Measurements from ENCODE around the gene SPCS1. TPM values are rescaled to one million over a fixed set of nuclear protein-coding genes. Genes with fewer than 3 reads are reported as not detected.

Gene SPCS1
- total RNA-seq, 1 experiment from 2014 or later: 81.1 TPM

DNA sequence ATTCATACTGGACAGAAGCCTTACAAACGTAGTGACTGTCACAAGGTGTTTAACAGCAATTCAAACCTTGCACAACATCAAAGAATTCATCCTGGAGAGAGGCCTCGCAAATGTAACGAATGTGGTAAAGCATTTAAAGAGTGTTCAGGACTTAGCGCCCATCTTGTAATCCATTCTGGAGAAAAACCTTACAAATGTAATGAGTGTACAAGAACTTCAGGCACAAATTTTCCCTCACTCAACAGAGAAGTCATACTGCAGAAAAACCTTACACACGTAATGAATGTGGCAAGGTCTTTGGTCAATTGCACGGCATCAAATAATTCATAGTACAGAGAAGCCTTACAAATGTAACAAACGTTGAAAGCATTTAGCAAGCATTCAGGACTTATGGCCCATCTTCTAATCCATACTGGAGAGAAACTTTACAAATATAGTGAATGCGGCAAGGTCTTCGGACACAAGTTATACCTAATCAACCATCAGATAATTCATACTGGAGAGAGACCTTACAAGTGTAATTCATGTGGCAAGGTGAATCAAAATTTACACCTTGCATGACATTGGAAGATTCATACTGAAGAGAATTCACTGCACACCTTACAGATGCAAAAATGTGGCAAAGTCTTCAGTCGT is 27.5 kb downstream of the SPCS1 start:
- BruUV-seq (replicated peaks): no TSS peak
- CTCF ChIA-PET: no interaction called here

GRCh38 chr3:52739730-52740129 is 33.8 kb downstream of the SPCS1 start:
- CTCF ChIA-PET: no interaction called here
- Histone ChIP-seq H3K4me3 (ENCODE audit: low read depth, low read length, poor library complexity, severe bottlenecking) (no peak overlapping the region), H3K4me1 (ENCODE audit: insufficient read depth, low read length, poor library complexity, severe bottlenecking) (no peaks in the 10 kb centered on the region), H3K27ac (ENCODE audit: low read depth, low read length, poor library complexity, severe bottlenecking) (no peak overlapping the region), H3K9me3 (ENCODE audit: low read depth, low read length, poor library complexity, severe bottlenecking) (no peaks in the 10 kb centered on the region), H3K36me3 (ENCODE audit: insufficient read depth, low read length, poor library complexity, severe bottlenecking) (peaks cover 9% of the 10 kb centered on the region), H3K27me3 (replicated peaks; ENCODE audit: insufficient read depth, low read depth, low read length, poor library complexity) (no peaks in the 10 kb centered on the region)
- POLR2A ChIA-PET (ENCODE audit: low non-redundant PET): no interaction called here
- DNase-seq (ENCODE audit: low spot score): no peak
- intact Hi-C loops (cut with micrococcal nuclease; ENCODE audit: unreplicated experiment): no loop called here
- TF ChIP-seq EZH2 (IDR thresholded peaks at IDR 0.05; ENCODE audit: borderline replicate concordance, low read depth, low read length, poor library complexity, severe bottlenecking) (no peak), CTCF (conservative IDR thresholded peaks at IDR 0.05; ENCODE audit: low read depth, low read length) (no peak)
- no TSS peak for BruUV-seq (replicated peaks)

More for the DNA sequence above, 27.5 kb downstream of the SPCS1 start:
- H3K36me3 ChIP-seq (ENCODE audit: insufficient read depth, low read length, poor library complexity, severe bottlenecking): peaks cover 3% of the 10 kb centered on the region
- TF ChIP-seq CTCF (conservative IDR thresholded peaks at IDR 0.05; ENCODE audit: low read depth, low read length) (no peak), EZH2 (IDR thresholded peaks at IDR 0.05; ENCODE audit: borderline replicate concordance, low read depth, low read length, poor library complexity, severe bottlenecking) (no peak)
- intact Hi-C loops (cut with micrococcal nuclease; ENCODE audit: unreplicated experiment): no loop called here
- no peak for DNase-seq (ENCODE audit: low spot score)
- no peak overlapping the region for H3K27ac ChIP-seq (ENCODE audit: low read depth, low read length, poor library complexity, severe bottlenecking)
- no peaks in the 10 kb centered on the region for H3K27me3 ChIP-seq (replicated peaks; ENCODE audit: insufficient read depth, low read depth, low read length, poor library complexity)
- no peaks in the 10 kb centered on the region for H3K9me3 ChIP-seq (ENCODE audit: low read depth, low read length, poor library complexity, severe bottlenecking)
- POLR2A ChIA-PET (ENCODE audit: low non-redundant PET): no interaction called here
- H3K4me3 ChIP-seq (ENCODE audit: low read depth, low read length, poor library complexity, severe bottlenecking): no peak overlapping the region
- H3K4me1 ChIP-seq (ENCODE audit: insufficient read depth, low read length, poor library complexity, severe bottlenecking): no peaks in the 10 kb centered on the region

DNA sequence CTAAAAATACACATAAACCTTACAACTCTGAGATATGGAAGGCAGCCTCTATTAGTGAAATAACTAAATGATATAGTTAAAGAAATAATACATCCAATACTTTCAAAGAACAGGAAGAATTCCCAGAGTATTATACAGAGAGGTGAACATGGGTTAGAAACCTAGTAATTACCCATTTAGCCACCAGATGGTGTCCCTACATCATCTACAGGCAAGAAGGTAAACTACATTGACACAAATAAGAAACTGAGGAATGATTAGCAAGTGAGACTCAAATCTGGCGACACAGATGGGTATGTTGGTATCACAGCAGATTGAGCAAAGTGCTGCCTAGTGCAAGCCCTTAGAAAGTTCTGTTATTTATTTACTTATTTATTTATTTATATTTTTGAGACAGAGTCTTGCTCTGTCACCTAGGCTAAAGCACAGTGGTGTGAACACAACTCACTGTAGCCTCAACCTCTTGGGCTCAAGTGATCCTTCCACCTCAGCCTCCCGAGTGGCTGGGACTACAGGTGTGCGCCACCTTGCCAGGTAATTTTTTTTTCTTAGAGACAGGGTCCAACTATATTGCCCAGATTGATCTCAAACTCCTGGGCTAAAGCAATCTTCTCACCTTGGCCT is 36.6 kb downstream of the SPCS1 start:
- no peaks in the 10 kb centered on the region for H3K9me3 ChIP-seq (ENCODE audit: low read depth, low read length, poor library complexity, severe bottlenecking)
- intact Hi-C loops (cut with micrococcal nuclease; ENCODE audit: unreplicated experiment): no loop called here
- no peak overlapping the region for H3K4me3 ChIP-seq (ENCODE audit: low read depth, low read length, poor library complexity, severe bottlenecking)
- DNase-seq (ENCODE audit: low spot score): peak; percentile 0
- no TSS peak for BruUV-seq (replicated peaks)
- TF ChIP-seq CTCF (conservative IDR thresholded peaks at IDR 0.05; ENCODE audit: low read depth, low read length) (peak; percentile 42; the same call in 1 of the 2 replicates), EZH2 (IDR thresholded peaks at IDR 0.05; ENCODE audit: borderline replicate concordance, low read depth, low read length, poor library complexity, severe bottlenecking) (no peak)
- no peaks in the 10 kb centered on the region for H3K27me3 ChIP-seq (replicated peaks; ENCODE audit: insufficient read depth, low read depth, low read length, poor library complexity)
- ChIA-PET POLR2A (ENCODE audit: low non-redundant PET) (no interaction called here), CTCF (no interaction called here)
- no peak overlapping the region for H3K27ac ChIP-seq (ENCODE audit: low read depth, low read length, poor library complexity, severe bottlenecking)
- H3K4me1 ChIP-seq (ENCODE audit: insufficient read depth, low read length, poor library complexity, severe bottlenecking): no peaks in the 10 kb centered on the region
- peaks cover 13% of the 10 kb centered on the region for H3K36me3 ChIP-seq (ENCODE audit: insufficient read depth, low read length, poor library complexity, severe bottlenecking)
